Smooth muscle cell of the brain vasculature (primary cell): ENCODE results near the gene NRN1L.
"Not testable (repeated sequence)": the region's sequence is repeated elsewhere in the genome, so short reads cannot be mapped to it uniquely, and the experiment has no call there.

Experiments used
- DNase-seq: peaks from one replicate; pipeline ENCODE4 v3.0.0-alpha.2; 2012; ENCODE audit warnings: low read depth, low spot score

Gene NRN1L

GRCh38 chr16:67860589-67861398 is 23.9 kb upstream of the NRN1L start:
- DNase-seq = no peak

GRCh38 chr16:67861877-67862276 is 22.8 kb upstream of the NRN1L start:
- no peak for DNase-seq

- no peak for DNase-seq
These were observed 21.8 kb upstream of the NRN1L start for GRCh38 chr16:67862623-67863583.

GRCh38 chr16:67864044-67864443 is 20.6 kb upstream of the NRN1L start:
- DNase-seq = not testable (repeated sequence)

- DNase-seq = no peak
These were observed 20.1 kb upstream of the NRN1L start for GRCh38 chr16:67864594-67864993.

- no peak for DNase-seq
These were observed 19.4 kb upstream of the NRN1L start for GRCh38 chr16:67865318-67865717.

GRCh38 chr16:67868290-67868689 is 16.4 kb upstream of the NRN1L start:
- no peak for DNase-seq

GRCh38 chr16:67869653-67870052 is 15.0 kb upstream of the NRN1L start:
- no peak for DNase-seq

GRCh38 chr16:67871256-67871655 is 13.4 kb upstream of the NRN1L start:
- DNase-seq = no peak

- DNase-seq = no peak
These were observed 12.5 kb upstream of the NRN1L start for GRCh38 chr16:67872131-67872630.

- no peak for DNase-seq
These were observed 11.9 kb upstream of the NRN1L start, which contains the start of gene EDC4 for GRCh38 chr16:67872631-67873434. EDC4 (plus strand) TSS chr16:67873052; CDS start chr16:67873262, 210 bp downstream.

GRCh38 chr16:67873435-67874370 is 11.0 kb upstream of the NRN1L start:
- no peak for DNase-seq

- no peak for DNase-seq
These were observed 10.3 kb upstream of the NRN1L start for GRCh38 chr16:67874372-67874771.

- DNase-seq = no peak
These were observed 7.6 kb upstream of the NRN1L start for GRCh38 chr16:67877064-67877463.

GRCh38 chr16:67878232-67878631 is 6.5 kb upstream of the NRN1L start:
- DNase-seq = no peak

GRCh38 chr16:67878846-67879245 is 5.8 kb upstream of the NRN1L start:
- DNase-seq = no peak

- no peak for DNase-seq
These were observed 5.2 kb upstream of the NRN1L start for GRCh38 chr16:67879462-67879861.

- DNase-seq = no peak
These were observed 4.7 kb upstream of the NRN1L start for GRCh38 chr16:67879936-67880335.

- no peak for DNase-seq
These were observed 4.1 kb upstream of the NRN1L start for GRCh38 chr16:67880584-67880983.

GRCh38 chr16:67881621-67882161 is 3.0 kb upstream of the NRN1L start:
- DNase-seq = no peak
